PC-9 (cell line): Measurements from ENCODE around the gene USP48.

Experiments
- EZH2 ChIP-seq: fragments of 200-600 bp; sonication (generic); IDR thresholded peaks from 2 replicates; pipeline ENCODE4 v1.8.0; 2017; ENCODE audit warnings: antibody characterized with exemption, low read depth
- TF ChIP-seq, protein P1 (sequence below): fragments of 200-600 bp; sonication (generic); conservative IDR thresholded peaks from 2 replicates; pipeline ENCODE4 v1.6.1; 2017; ENCODE audit warnings: mixed run types, antibody characterized with exemption, mild to moderate bottlenecking, moderate library complexity

DNA sequence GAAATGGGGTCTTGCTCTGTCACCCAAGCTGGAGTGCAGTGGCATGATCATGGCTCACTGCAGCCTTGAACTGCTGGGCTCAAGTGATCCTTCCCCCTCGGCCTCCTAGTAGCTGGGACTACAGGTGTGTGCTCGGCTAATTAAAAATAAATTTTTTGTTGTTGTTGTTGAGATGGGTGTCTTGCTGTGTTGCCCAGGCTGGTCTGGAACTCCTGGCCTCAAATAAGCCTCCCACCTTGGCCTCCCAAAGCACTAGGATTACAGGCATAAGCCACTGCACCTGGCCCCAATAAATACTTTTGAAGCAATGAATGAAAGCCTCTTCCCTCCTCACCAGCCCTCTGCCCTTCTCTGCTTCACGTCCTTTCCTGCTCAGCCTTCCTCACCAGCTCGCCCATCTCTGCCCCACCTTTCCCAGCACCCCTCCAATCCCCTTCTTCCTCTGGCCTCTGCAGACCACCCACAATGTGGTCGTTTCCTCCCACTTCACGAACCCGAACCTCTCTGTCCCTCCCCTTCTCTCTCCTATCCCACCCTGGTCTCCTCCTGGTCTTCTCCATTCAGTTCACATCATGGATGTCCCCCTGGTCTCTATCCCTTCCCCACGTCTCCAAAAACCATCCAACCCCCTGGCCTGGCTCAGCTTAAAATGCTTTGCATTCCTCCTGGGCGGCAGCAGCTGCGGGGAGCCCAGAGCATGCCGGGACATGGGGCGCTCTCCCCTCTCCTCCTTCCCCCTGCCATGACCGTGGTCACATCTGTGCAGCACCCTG is 152.2 kb downstream of the USP48 start:
- TF ChIP-seq, protein P1, sequence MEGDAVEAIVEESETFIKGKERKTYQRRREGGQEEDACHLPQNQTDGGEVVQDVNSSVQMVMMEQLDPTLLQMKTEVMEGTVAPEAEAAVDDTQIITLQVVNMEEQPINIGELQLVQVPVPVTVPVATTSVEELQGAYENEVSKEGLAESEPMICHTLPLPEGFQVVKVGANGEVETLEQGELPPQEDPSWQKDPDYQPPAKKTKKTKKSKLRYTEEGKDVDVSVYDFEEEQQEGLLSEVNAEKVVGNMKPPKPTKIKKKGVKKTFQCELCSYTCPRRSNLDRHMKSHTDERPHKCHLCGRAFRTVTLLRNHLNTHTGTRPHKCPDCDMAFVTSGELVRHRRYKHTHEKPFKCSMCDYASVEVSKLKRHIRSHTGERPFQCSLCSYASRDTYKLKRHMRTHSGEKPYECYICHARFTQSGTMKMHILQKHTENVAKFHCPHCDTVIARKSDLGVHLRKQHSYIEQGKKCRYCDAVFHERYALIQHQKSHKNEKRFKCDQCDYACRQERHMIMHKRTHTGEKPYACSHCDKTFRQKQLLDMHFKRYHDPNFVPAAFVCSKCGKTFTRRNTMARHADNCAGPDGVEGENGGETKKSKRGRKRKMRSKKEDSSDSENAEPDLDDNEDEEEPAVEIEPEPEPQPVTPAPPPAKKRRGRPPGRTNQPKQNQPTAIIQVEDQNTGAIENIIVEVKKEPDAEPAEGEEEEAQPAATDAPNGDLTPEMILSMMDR: no peak
- no peak for TF ChIP-seq EZH2
